ENCODE measurements around the gene FKBP6.

The FKBP6 gene

GRCh38 chr7:73350306-73351068 lies 22.5 kb downstream of the FKBP6 start:
- no peak overlapping the region for H3K4me3 ChIP-seq (ENCODE audit: low read length)
- no peak for DNase-seq (ENCODE audit: low read depth)
- TF ChIP-seq CTCF (IDR thresholded peaks at IDR 0.05; ENCODE audit: insufficient read depth, low read depth, low read length, missing control alignments): no peak

GRCh38 chr7:73351447-73352167 lies 23.6 kb downstream of the FKBP6 start:
- TF ChIP-seq CTCF (IDR thresholded peaks at IDR 0.05; ENCODE audit: insufficient read depth, low read depth, low read length, missing control alignments): no peak
- no peak overlapping the region for H3K4me3 ChIP-seq (ENCODE audit: low read length)

GRCh38 chr7:73352784-73353183 lies 24.8 kb downstream of the FKBP6 start:
- no peak overlapping the region for H3K4me3 ChIP-seq (ENCODE audit: low read length)
- no peak for TF ChIP-seq CTCF (IDR thresholded peaks at IDR 0.05; ENCODE audit: insufficient read depth, low read depth, low read length, missing control alignments)
- DNase-seq (ENCODE audit: low read depth): no peak

More at GRCh38 chr7:73351447-73352167, 23.6 kb downstream of the FKBP6 start:
- no peak for DNase-seq (ENCODE audit: low read depth)

- H3K4me3 ChIP-seq (ENCODE audit: low read length): no peak overlapping the region
- no peak for DNase-seq (ENCODE audit: low read depth)
- TF ChIP-seq CTCF (IDR thresholded peaks at IDR 0.05; ENCODE audit: insufficient read depth, low read depth, low read length, missing control alignments): no peak
These were observed 25.3 kb downstream of the FKBP6 start for GRCh38 chr7:73353243-73353642.

GRCh38 chr7:73354196-73354595 lies 26.2 kb downstream of the FKBP6 start:
- no peak for DNase-seq (ENCODE audit: low read depth)
- TF ChIP-seq CTCF (IDR thresholded peaks at IDR 0.05; ENCODE audit: insufficient read depth, low read depth, low read length, missing control alignments): no peak
- H3K4me3 ChIP-seq (ENCODE audit: low read length): no peak overlapping the region

- TF ChIP-seq CTCF (IDR thresholded peaks at IDR 0.05; ENCODE audit: insufficient read depth, low read depth, low read length, missing control alignments): no peak
- H3K4me3 ChIP-seq (ENCODE audit: low read length): no peak overlapping the region
- no peak for DNase-seq (ENCODE audit: low read depth)
These were observed 26.9 kb downstream of the FKBP6 start for GRCh38 chr7:73354821-73355220.
